ENCODE measurements around the gene CFAP251. TPM values are rescaled to one million over a fixed set of nuclear protein-coding genes. Genes with fewer than 3 reads are reported as not detected.
"Not testable (repeated sequence)": the region's sequence is repeated elsewhere in the genome, so short reads cannot be mapped to it uniquely, and the experiment has no call there.

The CFAP251 gene, protein sequence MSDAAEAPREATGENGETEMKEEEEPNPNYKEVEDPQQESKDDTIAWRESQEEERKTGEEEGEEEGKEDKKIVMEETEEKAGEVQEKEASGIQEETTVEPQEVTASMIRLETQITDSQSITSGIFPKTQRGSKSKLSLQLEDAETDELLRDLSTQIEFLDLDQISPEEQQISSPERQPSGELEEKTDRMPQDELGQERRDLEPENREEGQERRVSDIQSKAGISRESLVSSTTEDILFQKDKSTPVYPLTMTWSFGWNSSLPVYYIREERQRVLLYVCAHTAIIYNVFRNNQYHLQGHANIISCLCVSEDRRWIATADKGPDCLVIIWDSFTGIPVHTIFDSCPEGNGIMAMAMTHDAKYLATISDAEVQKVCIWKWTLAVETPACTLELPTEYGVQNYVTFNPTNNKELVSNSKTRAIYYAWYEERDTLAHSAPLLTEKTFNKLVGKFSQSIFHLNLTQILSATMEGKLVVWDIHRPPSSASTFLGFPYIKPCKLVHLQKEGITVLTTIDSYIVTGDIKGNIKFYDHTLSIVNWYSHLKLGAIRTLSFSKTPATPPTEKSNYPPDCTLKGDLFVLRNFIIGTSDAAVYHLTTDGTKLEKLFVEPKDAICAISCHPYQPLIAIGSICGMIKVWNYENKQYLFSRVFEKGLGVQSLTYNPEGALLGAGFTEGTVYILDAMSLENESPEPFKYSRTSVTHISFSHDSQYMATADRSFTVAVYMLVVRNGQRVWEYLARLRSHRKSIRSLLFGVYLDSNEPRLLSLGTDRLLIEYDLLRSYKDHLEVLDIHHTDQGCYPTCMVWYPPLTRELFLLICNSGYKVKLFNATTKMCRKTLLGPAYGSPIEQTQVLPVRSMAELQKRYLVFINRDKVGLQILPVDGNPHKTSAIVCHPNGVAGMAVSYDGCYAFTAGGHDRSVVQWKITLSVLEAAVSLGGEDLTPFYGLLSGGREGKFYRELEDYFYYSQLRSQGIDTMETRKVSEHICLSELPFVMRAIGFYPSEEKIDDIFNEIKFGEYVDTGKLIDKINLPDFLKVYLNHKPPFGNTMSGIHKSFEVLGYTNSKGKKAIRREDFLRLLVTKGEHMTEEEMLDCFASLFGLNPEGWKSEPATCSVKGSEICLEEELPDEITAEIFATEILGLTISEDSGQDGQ
- total RNA-seq = 1.1 TPM

- peak; percentile 89 to 98 (median 95) for DNase-seq (ENCODE audit: low read depth in 2 of 3, low spot score in 2 of 3)
These were observed at the start of gene CFAP251 for GRCh38 chr12:121917950-121918678. Gene CFAP251 (plus strand): TSS chr12:121918592. CDS start chr12:121921306, 2,714 bp downstream.

GRCh38 chr12:121869229-121869628 lies 49.2 kb upstream of the CFAP251 start:
- DNase-seq (ENCODE audit: low read depth in 2 of 3, low spot score in 2 of 3) = not testable (repeated sequence)

- peak in 2 of 3 donors; percentile 52 to 59 for DNase-seq (ENCODE audit: low read depth in 2 of 3, low spot score in 2 of 3)
These were observed 46.9 kb upstream of the CFAP251 start for GRCh38 chr12:121871467-121871866.

DNA sequence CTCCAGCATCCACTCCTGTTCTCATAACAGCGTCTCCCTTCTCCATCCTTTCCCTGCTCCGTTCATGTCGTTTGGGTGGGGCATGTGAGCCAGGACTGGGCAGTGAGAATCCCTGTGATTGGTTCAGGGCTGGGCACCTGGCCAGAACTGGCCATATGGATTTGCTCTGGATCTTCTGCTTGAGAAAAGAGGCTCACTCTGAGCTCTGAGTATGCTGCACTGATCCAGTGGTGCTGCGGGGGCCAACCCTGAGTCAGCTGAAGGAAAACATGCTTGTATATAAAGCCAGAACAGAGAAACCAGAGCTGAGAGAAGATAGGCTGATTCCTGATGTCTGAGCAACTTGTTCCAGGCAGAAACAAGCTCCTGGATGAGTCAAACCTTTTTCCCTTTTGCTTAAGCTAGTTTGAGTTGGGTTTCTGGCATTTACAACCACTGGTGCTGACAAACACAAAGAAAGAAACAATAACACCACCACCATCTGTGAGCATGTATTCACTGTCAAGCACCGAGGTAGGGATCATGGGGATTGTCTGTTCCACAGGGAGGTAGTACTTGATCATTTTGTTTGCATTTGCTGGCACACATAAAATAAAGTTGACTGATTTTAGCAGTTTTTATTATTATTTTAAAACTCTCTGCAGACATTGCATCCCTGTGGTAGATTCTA lies 45.7 kb upstream of the CFAP251 start:
- no peak for DNase-seq (ENCODE audit: low read depth in 2 of 3, low spot score in 2 of 3)

- DNase-seq (ENCODE audit: low read depth in 2 of 3, low spot score in 2 of 3) = no peak
These were observed 45.2 kb upstream of the CFAP251 start for GRCh38 chr12:121873216-121873569.

GRCh38 chr12:121874071-121874470 lies 44.3 kb upstream of the CFAP251 start:
- no peak for DNase-seq (ENCODE audit: low read depth in 2 of 3, low spot score in 2 of 3)

- DNase-seq (ENCODE audit: low read depth in 2 of 3, low spot score in 2 of 3) = no peak
These were observed 42.8 kb upstream of the CFAP251 start for GRCh38 chr12:121875582-121875981.

DNA sequence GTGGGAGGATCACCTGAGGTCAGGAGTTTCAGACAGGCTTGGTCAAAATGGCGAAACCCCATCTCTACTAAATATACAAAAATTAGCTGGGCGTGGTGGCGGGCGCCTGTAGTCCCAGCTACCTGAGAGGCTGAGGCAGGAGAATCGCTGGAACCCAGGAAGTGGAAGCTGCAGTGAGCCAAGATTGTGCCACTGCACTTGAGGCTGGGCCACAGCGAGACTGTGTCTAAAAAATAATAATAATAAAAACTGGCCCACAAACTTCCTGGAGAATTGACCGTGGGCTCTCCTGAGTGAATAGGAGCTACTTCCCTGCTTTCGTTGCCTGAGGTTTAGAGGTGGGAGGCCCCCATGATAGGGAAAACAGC lies 42.3 kb upstream of the CFAP251 start:
- not testable (repeated sequence) for DNase-seq (ENCODE audit: low read depth in 2 of 3, low spot score in 2 of 3)

DNA sequence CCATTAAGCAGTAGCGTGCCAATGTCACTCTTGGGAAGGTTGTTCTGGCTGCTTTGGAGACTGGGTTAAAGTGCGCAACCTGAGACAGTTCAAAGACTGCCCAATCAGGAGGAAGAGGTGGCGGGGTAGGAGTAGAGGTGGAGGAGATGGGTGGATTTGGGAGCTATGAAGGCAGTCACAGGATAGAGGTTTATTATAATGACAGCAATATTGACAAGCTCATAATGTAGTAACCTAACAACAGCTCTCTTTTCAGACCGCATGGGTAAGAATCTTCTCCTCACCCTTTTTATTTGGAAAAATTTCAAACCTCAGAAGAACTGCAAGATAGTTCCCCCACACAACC lies 35.1 kb upstream of the CFAP251 start:
- no peak for DNase-seq (ENCODE audit: low read depth in 2 of 3, low spot score in 2 of 3)

- not testable (repeated sequence) for DNase-seq (ENCODE audit: low read depth in 2 of 3, low spot score in 2 of 3)
These were observed 33.3 kb upstream of the CFAP251 start for GRCh38 chr12:121885129-121885528.

- DNase-seq (ENCODE audit: low read depth in 2 of 3, low spot score in 2 of 3) = no peak
These were observed 30.3 kb upstream of the CFAP251 start for GRCh38 chr12:121888083-121888477.

DNA sequence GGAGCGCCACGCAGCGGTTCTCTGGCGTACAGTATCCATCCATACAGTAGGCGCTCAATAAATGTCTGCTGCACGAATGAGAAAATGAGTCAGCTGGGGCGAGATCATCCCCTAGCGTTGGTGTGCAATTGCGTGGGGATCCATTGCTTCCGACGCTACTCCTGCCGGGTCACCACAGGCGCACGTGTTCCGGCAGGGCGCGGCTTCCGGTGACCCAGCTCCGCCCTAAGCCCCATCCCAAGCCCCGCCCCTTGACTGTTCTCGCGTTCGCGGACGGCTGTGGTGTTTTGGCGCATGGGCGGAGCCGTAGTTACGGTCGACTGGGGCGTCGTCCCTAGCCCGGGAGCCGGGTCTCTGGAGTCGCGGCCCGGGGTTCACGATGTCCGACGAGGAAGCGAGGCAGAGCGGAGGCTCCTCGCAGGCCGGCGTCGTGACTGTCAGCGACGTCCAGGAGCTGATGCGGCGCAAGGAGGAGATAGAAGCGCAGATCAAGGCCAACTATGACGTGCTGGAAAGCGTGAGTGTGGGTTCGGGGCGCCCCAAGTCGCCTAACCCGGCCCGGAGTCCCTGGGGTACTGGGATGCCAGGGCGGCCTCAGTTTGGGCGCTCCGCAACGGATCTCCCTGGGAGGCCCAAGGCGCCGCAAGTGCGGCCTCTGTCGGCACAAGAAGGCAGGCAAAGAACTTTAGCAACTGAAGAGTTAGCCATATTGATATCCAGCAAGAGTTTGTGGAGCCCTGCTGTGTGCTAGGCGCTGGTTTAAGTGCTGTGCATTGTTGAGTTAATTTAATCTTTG lies 29.7 kb upstream of the CFAP251 start, which contains the start of gene PSMD9:
Gene PSMD9, plus strand, starts transcription at position 313 of the 796 bp plus-strand sequence. Its CDS starts 67 bp downstream, at position 380.
- peak; percentile 94 to 97 (median 97) for DNase-seq (ENCODE audit: low read depth in 2 of 3, low spot score in 2 of 3)

DNA sequence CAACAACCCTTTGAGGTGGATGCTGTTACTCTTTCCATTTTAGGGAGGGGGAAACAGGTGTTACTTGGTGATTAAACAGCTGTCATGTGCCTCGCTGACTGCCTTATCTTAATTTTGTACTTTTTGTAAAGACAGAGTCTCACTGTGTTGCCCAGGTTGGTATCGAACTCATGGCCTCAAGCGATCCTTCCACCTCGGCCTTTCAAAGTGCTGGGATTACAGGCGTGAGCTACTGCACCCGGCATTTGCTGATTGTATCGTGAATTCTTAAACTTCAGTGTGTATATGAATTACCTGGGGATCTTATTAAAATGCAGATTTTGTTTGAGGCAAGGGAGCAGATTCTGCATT lies 29.1 kb upstream of the CFAP251 start:
- DNase-seq (ENCODE audit: low read depth in 2 of 3, low spot score in 2 of 3) = no peak

GRCh38 chr12:121889661-121890060 lies 28.7 kb upstream of the CFAP251 start:
- DNase-seq (ENCODE audit: low read depth in 2 of 3, low spot score in 2 of 3) = not testable (repeated sequence)

DNA sequence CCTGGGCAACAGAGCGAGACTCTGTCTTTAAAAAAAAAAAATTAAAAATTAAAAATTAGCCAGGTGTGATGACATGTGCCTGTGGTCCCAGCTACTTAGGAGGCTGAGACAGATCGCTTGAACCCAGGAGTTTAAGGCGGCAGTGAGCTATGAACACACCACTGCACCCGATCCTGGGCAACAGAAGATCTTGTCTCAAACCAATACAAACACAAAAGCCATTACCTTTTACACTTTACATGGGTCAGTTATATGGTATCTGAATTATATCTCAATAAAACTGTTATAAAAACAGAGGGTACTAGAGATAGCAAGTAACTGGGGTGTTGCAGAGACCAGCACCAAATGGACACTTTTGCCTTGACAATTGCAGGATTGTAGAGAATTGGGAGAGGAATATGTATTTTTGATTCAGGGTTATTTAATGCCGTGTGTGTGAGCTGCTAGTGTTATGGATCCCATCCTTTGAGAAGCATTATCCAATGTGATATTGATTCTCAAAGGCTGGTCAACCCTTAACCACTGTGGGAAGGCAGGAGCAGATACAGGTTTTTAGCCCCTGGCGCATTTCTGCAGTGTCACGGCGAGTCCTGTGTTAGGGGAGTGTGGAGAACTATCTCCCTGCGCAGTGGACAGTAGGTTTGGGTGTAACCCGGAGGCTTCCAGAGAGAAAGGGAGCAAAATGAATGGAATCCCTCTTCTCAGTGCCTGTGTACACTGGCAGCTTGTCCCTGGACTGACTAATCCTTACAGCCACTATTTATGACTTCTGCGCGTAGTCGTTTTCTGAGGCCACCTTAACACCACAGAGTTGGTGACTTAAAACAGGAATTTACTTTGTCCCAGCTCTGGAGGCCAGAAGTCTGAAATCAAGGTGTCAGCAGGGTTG lies 25.5 kb upstream of the CFAP251 start:
- DNase-seq (ENCODE audit: low read depth in 2 of 3, low spot score in 2 of 3) = no peak

- DNase-seq (ENCODE audit: low read depth in 2 of 3, low spot score in 2 of 3) = peak in 1 of 3 donors; percentile 17
These were observed 24.4 kb upstream of the CFAP251 start for GRCh38 chr12:121893961-121894460.

DNA sequence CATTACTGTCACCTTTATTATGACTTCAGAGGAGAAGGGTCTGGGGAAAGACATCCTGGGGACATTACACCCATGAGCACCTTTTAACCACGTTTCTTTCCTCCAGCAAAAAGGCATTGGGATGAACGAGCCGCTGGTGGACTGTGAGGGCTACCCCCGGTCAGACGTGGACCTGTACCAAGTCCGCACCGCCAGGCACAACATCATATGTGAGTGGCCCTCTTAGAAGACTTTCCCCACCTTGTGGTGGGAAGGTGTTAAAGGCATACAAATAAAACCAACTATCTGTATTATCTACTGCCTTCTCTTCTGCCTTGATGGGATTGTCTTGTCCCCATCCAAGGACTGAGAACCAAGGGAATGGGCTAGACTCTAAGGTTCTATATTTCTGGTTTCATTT lies 23.8 kb upstream of the CFAP251 start:
- DNase-seq (ENCODE audit: low read depth in 2 of 3, low spot score in 2 of 3) = peak in 1 of 3 donors; percentile 34

GRCh38 chr12:121898287-121898686 lies 20.1 kb upstream of the CFAP251 start:
- no peak for DNase-seq (ENCODE audit: low read depth in 2 of 3, low spot score in 2 of 3)
